K562 (cell line): Measurements from ENCODE around the gene COX4I2. TPM values are rescaled to one million over a fixed set of nuclear protein-coding genes. Genes with fewer than 3 reads are reported as not detected.
A peak's percentile ranks its signal among the peaks of the same experiment; 100 is the strongest.

ENCODE experiments used
- CBX1 ChIP-seq: sonication (generic); IDR thresholded peaks from 2 replicates; pipeline ENCODE4 v1.6.1; 2016; ENCODE audit warnings: antibody characterized with exemption, low read depth, mild to moderate bottlenecking
- CREB1 ChIP-seq, 2 experiments: sonication (generic) in 1 of 2; formaldehyde crosslinking in 1 of 2; IDR thresholded peaks; 2 replicates each; pipeline versions ENCODE4 v1.6.1 to v1.8.0; 2012 to 2022; ENCODE audit warnings: inconsistent platforms in 1 of 2, mild to moderate bottlenecking in 1 of 2, missing genetic modification reagents in 1 of 2, moderate library complexity in 1 of 2
- CXXC5 ChIP-seq: fragments of 250-450 bp; sonication (Bioruptor Pico); IDR thresholded peaks from 2 replicates; pipeline ENCODE4 v1.8.0; 2022; ENCODE audit warnings: inconsistent platforms, mild to moderate bottlenecking, moderate library complexity
- DACH1 ChIP-seq: fragments of 450-650 bp; IDR thresholded peaks from 2 replicates; pipeline ENCODE4 v1.6.1; 2018; ENCODE audit not compliant: partially characterized antibody
- EHMT2 ChIP-seq: fragments of 450-650 bp; IDR thresholded peaks from 2 replicates; pipeline ENCODE4 v1.6.1; 2018; ENCODE audit warnings: antibody characterized with exemption
- ETV5 ChIP-seq: sonication (generic); formaldehyde crosslinking; IDR thresholded peaks from 2 replicates; pipeline ENCODE4 v1.4.0; 2020; ENCODE audit warnings: low read depth, mild to moderate bottlenecking, missing genetic modification reagents
- GABPA ChIP-seq: fragments of 200-800 bp; sonication (Bioruptor generic); conservative IDR thresholded peaks from 2 replicates; pipeline ENCODE4 v1.6.1; 2016; ENCODE audit warnings: low read depth, missing genetic modification characterization, missing compliant biosample characterization
- GABPB1 ChIP-seq: sonication (generic); formaldehyde crosslinking; IDR thresholded peaks from 2 replicates; pipeline ENCODE4 v1.8.0; 2022; ENCODE audit warnings: mild to moderate bottlenecking, missing genetic modification reagents
- HBP1 ChIP-seq: fragments of 450-650 bp; formaldehyde crosslinking; IDR thresholded peaks from 2 replicates; pipeline ENCODE4 v1.4.0; 2022; ENCODE audit warnings: missing genetic modification characterization
- HDAC2 ChIP-seq: fragments of 450-650 bp; IDR thresholded peaks from 2 replicates; pipeline ENCODE4 v1.6.1; 2016; ENCODE audit warnings: mild to moderate bottlenecking
- HDAC3 ChIP-seq: fragments of 450-650 bp; IDR thresholded peaks from 2 replicates; pipeline ENCODE4 v1.6.1; 2018; ENCODE audit warnings: borderline replicate concordance, mild to moderate bottlenecking, moderate library complexity; ENCODE audit not compliant: partially characterized antibody
- HLTF ChIP-seq: fragments of 450-650 bp; IDR thresholded peaks from 2 replicates; pipeline ENCODE4 v1.6.1; 2016
- LCOR ChIP-seq: sonication (generic); formaldehyde crosslinking; IDR thresholded peaks from 2 replicates; pipeline ENCODE4 v1.8.0; 2022; ENCODE audit warnings: mild to moderate bottlenecking, missing genetic modification reagents
- MBD2 ChIP-seq: sonication (generic); IDR thresholded peaks from 2 replicates; pipeline ENCODE4 v1.6.1; 2016; ENCODE audit warnings: low read depth, borderline replicate concordance
- MEIS2 ChIP-seq: fragments of 450-650 bp; IDR thresholded peaks from 2 replicates; pipeline ENCODE4 v1.6.1; 2014; ENCODE audit warnings: mild to moderate bottlenecking; ENCODE audit not compliant: partially characterized antibody
- POLR2G ChIP-seq: fragments of 200-400 bp; formaldehyde crosslinking; IDR thresholded peaks from 2 replicates; pipeline ENCODE4 v1.6.1; 2017; ENCODE audit warnings: low read depth, mild to moderate bottlenecking, antibody characterized with exemption, low read length, moderate library complexity
- RBBP5 ChIP-seq: fragments of 200-600 bp; sonication (generic); IDR thresholded peaks from 2 replicates; pipeline ENCODE4 v1.6.1; 2012; ENCODE audit warnings: borderline replicate concordance, mild to moderate bottlenecking, low read length, control low read depth, inconsistent platforms; ENCODE audit not compliant: insufficient read depth, poor library complexity, severe bottlenecking
- SMAD3 ChIP-seq: fragments of 450-650 bp; formaldehyde crosslinking; conservative IDR thresholded peaks from 2 replicates; pipeline ENCODE4 v1.4.0; 2020; ENCODE audit warnings: mild to moderate bottlenecking
- SMARCA4 ChIP-seq: fragments of 450-650 bp; IDR thresholded peaks from 2 replicates; pipeline ENCODE4 v1.6.1; 2016
- SMARCA5 ChIP-seq: fragments of 450-650 bp; IDR thresholded peaks from 2 replicates; pipeline ENCODE4 v1.6.1; 2016
- SUPT5H ChIP-seq: fragments of 450-650 bp; IDR thresholded peaks from 2 replicates; pipeline ENCODE4 v1.6.1; 2016
- THRA ChIP-seq: fragments of 450-650 bp; IDR thresholded peaks from 2 replicates; pipeline ENCODE4 v1.6.1; 2017; ENCODE audit warnings: mild to moderate bottlenecking, moderate library complexity
- ZFX ChIP-seq: sonication (generic); formaldehyde crosslinking; IDR thresholded peaks from 2 replicates; pipeline ENCODE4 v1.8.0; 2022; ENCODE audit warnings: mild to moderate bottlenecking, missing genetic modification reagents, moderate library complexity
- ZNF280B ChIP-seq: fragments of 250-450 bp; sonication (Bioruptor Pico); IDR thresholded peaks from 2 replicates; pipeline ENCODE4 v1.5.1; 2021; ENCODE audit warnings: mild to moderate bottlenecking
- ZNF644 ChIP-seq: fragments of 200-800 bp; sonication (Bioruptor generic); IDR thresholded peaks from 2 replicates; pipeline ENCODE4 v1.6.1; 2016; ENCODE audit warnings: low read depth, missing genetic modification characterization, missing compliant biosample characterization
- polyA plus RNA-seq, 8 experiments: library from polyadenylated mRNA; depleted of rRNA in 4 of 8; stranded (reverse) in 5 of 8; unstranded in 3 of 8; fragments of >200 nt; fragmentation: Nextera tagmentation in 2 of 8; fragmentation: Illumina TruSeq in 1 of 8; extraction: Ambion mirVana in 2 of 8; extraction: Trizol in 1 of 8; gene quantifications; 2 replicates each; pipeline versions ENCODE4 v1.2.1 to v1.2.3, GENCODE V29; 2011 to 2014; ENCODE audit warnings: inconsistent platforms in 1 of 8, missing spikeins in 1 of 8
- total RNA-seq, 7 experiments: library from RNA; depleted of rRNA in 6 of 7; stranded (reverse); fragments of >200 nt in 6 of 7; fragmentation: Illumina TruSeq in 2 of 7; extraction: Trizol in 2 of 7; gene quantifications; 2 replicates each; pipeline versions ENCODE4 v1.2.1 to v1.2.3, GENCODE V29; 2011 to 2021; ENCODE audit warnings: low replicate concordance in 1 of 7

COX4I2 gene
- total and polyA plus RNA-seq, 9 of the 15 experiments (the other 6 are each of a cell fraction or from before 2014, with no cell fraction given), result not detected

- 0 out of 2 replicates have a peak, but pooled peaks have one; percentile 70 for TF ChIP-seq SMAD3 (CRISPR knock-in tag)
- no peak; the same call in 1 of the 2 replicates for TF ChIP-seq LCOR (CRISPR knock-in tag)
- TF ChIP-seq HLTF, result no peak
- TF ChIP-seq EHMT2, result no peak
- TF ChIP-seq MEIS2, result peak; percentile 53
- peak; percentile 91 for TF ChIP-seq HDAC2
- peak; percentile 31; the same call in 1 of the 2 replicates for TF ChIP-seq CREB1 (IDR thresholded peaks at IDR 0.05)
- peak; percentile 62; the same call in 1 of the 2 replicates for TF ChIP-seq CREB1 (CRISPR knock-in tag; IDR thresholded peaks at IDR 0.05)
- peak; percentile 5 for TF ChIP-seq HDAC3
- peak; percentile 60 for TF ChIP-seq CXXC5
- peak; percentile 85 for TF ChIP-seq SMARCA5
- TF ChIP-seq GABPB1 (CRISPR knock-in tag), result peak; percentile 59
- no peak for TF ChIP-seq MBD2
- no peak; the same call in 1 of the 2 replicates for TF ChIP-seq ETV5
- TF ChIP-seq THRA, result no peak
- no peak for TF ChIP-seq ZNF280B (CRISPR knock-in tag)
- TF ChIP-seq HBP1 (CRISPR knock-in tag), result peak; percentile 82; the same call in 1 of the 2 replicates
- TF ChIP-seq ZFX (CRISPR knock-in tag), result peak; percentile 45
- peak; percentile 53 for TF ChIP-seq DACH1
- peak; percentile 84 for TF ChIP-seq POLR2G
- peak; percentile 16; the same call in 1 of the 2 replicates for TF ChIP-seq SMARCA4
- peak; percentile 69; the same call in 1 of the 2 replicates for TF ChIP-seq SUPT5H
- TF ChIP-seq GABPA, result peak; percentile 62
- no peak for TF ChIP-seq RBBP5
- TF ChIP-seq ZNF644, result 0 out of 2 replicates have a peak, but pooled peaks have one; percentile 5
- TF ChIP-seq CBX1, result peak; percentile 67; the same call in 1 of the 2 replicates
Measured at GRCh38 chr20:31661625-31662371, 24.1 kb downstream of the COX4I2 start (continued).
